HG02642 (cell line): Measurements from ENCODE around the gene LIN7B.
"Not testable (repeated sequence)": the region's sequence is repeated elsewhere in the genome, so short reads cannot be mapped to it uniquely, and the experiment has no call there.

Source experiments
- ATAC-seq: cut with Tn5 transposase; IDR thresholded peaks from one replicate; pipeline ENCODE4 v1.9.1; 2021; ENCODE audit warnings: mild to moderate bottlenecking; ENCODE audit not compliant: unreplicated experiment, poor library complexity

Gene LIN7B, protein sequence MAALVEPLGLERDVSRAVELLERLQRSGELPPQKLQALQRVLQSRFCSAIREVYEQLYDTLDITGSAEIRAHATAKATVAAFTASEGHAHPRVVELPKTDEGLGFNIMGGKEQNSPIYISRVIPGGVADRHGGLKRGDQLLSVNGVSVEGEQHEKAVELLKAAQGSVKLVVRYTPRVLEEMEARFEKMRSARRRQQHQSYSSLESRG

DNA sequence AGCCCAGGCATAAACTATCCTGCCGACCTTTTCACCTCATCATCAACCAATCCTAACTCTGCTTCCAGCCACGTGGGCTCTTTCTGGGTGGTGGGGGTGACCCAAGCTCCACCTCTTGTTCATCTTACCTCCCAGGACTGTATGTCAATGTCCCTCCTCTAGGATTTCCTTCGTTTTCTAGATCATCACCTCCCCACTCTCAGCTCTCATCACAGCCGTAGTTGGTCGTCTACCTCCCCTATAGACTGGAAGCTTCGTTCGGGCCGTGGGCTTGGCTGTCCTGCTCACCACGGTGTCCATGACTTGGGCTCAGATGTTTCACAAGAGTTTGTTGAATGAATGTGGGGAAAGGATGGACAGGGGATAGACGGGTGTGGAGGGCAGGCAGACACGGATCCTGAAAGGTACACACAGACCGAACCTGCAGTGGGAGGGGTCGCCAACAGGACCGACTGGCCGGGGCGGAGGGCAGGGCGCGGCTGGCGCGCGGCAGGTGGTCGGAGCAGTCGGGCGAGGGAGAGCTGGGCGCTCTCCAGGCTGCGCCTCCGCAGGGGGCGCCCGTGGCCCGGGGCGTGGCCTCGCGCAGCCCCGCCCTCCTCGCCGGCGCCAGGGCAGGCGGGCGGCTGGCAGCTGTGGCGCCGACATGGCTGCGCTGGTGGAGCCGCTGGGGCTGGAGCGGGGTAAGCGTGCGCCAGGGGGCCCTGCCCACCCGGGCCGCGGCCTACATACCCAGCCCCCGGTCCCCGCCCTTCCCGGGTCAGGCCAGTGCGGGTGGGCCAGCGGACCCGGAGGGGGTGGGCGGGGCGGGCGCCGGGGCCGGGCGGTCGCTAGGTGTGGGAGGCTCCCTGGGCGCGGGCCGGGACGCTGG is at the start of gene LIN7B:
Gene LIN7B (plus strand): TSS at position 609 of the 868 bp plus-strand sequence. CDS start 35 bp downstream, at position 644.
- ATAC-seq: peak; percentile 50

DNA sequence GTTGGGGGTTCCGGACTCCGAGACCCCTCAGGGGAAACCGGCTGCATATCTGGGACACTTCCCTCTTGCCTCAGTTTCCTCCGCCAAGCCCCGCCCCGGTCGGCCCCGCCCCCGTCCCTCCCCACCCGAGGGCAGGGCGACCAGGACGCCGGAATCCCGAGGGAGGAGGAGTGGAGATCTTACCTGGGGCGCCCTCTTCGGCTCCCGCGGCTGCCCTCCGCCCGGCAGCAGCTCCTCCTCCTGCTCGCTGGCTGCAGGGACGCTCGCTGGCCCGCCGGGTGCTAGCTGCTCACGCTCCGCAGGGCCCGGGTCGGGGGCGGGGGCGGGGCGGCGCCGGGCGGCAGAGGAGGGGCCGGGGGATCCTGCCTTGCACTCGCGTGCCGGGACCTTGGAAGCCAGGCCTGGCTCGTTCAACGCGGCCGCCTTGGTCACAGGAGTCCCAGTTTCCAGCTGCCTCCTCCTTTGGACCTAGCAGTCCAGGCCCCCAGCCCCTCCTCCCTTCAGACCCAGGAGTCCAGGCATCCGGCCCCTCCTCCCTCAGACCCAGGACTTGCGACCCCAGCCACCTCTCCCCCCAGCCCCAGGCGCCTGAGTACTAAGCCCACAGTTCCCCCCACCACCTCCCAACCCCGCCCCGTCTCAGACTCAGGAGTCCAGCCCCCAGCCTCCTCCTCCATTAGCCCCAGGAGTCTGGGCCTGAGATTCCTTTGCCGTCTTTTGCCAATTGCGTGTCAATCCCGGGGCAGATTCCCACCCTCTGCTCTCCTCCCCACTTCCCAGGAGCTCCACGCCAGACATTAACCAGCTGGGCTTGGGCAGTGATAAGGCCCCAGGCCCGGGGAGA is 49.2 kb upstream of the LIN7B start, which contains the start of gene NTF4:
Gene NTF4 (minus strand): TSS at position 51 of the 844 bp plus-strand sequence. CDS start 2,821 bp downstream, outside the sequence.
- no peak for ATAC-seq

DNA sequence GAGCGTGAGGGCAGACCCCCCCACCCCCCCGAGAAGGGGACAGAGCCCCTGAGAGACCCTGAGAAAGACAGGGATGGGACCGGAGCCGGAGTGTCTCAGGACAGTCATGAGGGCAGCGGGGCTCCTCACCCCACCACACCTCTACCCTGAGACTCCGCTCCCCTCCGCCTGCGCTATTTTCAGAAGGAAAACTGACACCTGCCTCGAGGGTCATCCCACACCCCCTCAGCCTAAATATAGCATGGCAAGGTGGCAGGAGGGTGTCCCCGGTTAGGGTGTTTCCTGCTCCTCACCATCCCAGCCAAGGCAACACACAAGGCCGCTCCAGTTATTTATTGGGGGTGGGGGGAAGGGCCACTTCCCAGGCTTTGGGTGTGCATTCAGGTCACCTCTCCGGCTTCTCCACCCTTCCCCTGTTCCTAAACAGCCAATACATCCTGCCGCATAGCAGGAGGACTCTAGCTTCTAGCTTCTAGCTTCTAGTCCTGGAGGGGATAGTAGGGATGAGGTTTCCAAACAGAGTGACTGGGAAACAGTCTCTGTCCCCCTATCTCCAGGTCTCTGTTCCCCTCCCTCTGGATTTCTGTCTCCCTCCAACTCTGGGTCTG is 48.2 kb upstream of the LIN7B start:
- ATAC-seq: no peak

DNA sequence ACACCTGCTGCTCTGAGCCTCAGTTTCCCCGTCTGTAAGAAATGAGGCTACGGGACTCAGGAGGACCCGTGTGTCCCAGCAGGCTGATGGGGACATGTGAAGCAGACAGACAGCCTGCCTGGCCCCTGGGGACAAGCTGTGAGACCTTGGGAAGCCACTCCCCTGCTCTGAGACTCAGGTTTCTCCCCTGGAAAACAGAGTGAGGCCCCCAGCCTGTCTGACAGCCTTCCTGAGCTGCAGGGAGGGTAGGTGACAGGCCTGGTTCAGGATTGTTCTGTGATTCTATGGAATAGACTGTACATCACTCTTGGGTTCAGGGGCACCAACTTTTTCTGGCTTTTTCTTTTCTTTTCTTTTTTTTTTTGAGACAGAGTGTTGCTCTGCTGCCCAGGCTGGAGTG is 46.6 kb upstream of the LIN7B start:
- ATAC-seq: no peak

DNA sequence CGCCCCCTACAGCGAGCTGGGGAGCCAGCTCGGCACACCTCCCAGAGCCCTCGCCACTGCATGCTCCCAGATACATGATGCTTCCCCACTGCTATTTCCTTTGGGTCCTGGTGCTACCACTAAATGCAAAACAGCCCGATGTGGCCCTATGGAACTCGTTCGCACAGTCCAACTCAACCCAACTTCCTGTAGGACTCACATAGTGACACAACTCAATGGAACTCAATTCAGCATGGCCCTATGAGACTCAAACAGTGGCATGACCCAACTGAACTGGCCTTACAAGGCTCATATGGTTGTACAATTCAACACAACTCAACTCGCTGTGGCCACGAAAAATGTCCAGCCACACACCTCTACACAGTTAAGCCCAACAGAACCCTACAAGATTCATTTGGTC is 45.1 kb upstream of the LIN7B start:
- no peak for ATAC-seq

DNA sequence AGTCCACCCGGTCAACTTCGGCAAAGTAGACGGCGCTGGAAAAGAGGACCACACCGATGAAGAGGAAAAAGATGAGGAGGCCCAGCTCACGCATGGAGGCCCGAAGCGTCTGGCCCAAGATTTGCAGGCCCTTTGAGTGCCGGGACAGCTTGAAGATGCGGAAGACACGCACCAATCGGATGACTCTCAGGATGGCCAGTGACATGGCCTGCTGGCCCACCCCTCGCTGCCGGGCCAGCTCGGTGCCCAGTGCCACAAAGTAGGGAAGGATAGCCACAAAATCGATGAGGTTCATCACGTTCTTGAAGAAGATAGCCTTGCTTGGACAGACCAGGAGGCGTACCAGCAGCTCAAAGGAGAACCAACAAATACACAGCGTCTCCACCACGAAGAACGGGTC is 43.8 kb upstream of the LIN7B start:
- ATAC-seq: no peak

DNA sequence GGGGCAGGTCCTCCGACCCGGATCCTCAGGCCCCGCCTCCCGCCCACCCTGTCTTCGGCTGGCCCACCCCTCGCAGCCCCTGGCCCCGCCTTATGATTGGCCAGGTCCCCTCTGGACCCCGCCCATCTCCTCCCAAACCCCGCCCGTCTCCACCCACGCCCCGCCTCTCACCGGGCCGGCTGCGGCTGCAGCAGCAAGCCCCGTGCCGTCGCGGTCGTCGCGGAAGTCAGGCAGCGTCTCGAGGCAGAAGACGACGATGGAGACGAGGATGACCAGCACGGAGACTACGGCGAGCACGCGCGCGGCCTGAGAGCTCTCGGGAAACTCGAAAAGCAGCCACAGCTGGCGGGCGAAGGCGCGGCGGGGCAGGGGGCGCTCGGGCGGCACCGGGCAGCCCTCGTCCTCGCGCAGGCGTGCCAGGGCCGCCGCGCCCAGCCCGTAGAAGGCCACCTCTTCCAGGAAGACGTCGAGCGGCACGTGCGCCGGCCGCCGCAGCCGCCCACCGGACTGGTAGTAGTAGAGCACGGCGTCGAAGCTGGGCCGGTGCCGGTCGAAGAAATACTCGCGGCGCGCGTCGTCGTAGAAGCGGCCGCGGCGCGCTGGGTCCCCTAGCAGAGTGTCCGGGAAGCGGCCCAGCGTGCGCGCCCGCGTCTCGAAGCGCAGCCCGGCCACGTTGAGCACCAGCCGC is 42.2 kb upstream of the LIN7B start:
- no peak for ATAC-seq

DNA sequence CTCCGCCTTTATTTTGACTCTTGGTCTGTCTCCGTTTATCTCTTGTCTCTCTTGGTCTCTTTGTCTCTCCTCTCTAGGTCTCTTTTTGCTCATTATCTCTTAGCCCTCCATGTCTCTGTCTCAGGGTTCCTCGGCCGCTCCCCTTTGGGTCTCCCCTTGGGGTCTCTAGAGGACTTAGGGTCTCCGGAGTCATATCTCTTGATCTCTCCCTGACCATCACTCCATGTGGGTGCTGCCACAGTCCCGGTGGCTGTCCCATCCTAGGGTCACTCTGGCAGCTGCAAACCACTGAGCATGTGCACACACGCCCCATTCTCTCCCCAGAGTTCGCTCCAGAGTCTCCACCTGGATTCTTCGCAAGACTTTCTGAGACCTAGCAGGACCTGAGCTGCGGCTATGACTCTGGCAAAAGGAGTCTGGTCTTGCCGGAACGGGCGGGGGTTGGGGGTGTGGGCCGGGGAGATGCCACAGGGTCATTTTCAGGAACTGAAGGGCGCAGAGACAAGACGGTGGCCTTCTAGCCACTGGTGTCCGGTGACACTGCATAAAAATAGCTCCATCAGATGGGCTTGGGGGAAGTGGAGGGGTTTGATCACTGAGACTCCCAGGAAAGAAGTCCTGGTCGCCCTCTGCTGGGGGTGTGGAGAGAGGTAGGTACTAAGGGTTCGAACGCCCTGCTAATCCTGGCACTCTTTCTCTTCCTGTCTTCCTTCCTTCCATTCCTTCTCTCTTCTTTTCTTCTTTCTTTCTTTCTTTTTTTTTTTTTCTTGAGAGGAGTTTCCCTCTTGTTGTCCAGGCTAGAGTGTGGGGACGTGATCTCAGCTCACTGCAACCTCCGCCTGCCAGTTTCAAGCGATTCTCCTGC is 40.4 kb upstream of the LIN7B start:
- no peak for ATAC-seq

DNA sequence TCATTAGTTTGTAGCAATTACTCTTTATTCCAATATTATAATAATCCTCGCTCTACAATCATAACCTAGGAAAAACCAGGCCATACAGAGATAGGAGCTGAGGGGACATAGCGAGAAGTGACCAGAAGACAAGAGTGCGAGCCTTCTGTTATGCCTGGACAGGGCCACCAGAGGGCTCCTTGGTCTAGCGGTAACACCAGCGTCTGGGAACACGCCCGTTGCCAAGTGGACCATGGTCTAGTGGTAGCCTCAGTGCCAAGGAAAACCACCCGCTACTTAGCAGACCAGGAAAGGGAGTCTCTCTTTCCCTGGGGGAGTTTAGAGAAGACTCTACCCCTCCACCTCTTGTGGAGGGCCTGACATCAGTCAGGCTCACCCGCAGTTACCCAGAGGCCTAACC is 39.3 kb upstream of the LIN7B start:
- ATAC-seq: not testable (repeated sequence)

DNA sequence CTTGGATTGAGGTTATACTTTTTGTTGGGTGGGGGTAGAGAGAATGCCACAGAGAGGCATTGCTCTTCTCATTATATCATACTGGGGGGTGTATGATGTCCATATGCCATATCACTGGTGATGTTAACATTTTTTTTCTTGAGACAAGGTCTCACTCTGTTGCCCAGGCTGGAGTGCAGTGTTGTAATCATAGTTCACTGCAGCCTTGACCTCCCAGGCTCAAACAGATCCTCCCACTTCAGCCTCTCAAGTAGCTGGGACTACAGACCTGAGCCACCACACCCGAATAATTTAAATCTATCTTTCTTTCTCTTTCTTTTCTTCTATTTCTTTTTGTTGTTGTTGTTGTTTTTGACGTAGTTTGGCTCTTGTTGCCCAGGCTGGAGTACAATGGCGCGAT is 33.8 kb upstream of the LIN7B start:
- no peak for ATAC-seq

DNA sequence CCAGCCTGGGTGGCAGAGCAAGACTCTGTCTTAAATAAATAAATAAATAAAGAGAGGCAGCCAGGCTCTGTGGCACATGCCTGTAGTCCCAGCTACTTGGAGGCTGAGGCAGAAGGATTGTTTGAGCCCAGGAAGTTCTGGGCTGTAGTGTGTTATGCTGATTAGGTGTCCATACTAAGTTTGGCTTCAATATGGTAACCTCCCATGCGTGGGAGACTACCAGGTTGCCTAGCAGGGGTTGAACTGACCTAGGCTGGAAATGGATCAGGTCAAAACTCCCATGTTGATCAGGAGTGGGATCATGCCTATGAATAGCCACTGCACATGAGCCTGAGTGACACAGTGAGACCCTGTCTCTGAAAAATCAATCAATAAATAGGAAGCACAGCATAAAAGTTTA is 32.9 kb upstream of the LIN7B start:
- no peak for ATAC-seq

DNA sequence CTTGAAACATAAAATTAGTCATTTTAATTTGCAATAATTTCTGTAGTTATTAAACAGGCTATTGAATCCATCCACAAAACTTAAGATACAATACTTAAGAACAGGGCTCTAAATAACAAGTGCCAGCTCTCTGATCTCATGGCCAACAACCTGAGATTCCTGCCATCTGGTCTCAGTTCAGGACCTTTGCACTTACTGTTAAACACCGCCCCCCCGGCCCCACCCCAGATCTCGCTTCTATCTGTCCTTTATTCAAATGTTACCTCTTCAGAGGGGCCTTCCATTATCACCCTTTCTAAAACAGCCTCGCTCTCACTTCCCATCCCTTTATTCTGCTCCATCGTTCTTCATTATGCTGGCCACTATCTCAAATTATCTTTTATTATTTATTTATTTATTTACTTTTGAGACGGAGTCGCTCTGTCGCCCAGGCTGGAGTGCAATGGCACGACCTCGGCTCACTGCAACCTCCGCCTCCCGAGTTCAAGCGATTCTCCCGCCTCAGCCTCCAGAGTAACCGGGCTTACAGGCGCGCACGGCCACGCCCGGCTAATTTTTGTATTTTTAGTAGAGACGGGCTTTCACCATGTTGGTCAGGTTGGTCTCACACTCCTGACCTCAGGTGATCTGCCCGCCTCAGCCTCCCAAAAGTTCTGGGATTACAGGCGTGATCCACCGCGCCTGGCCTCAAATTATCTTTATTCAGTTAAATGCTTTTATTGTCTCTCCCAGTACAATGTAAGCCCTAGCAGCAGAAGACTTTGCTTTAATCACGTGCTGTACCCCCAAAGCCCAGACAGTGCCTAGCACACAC is 29.8 kb upstream of the LIN7B start:
- no peak for ATAC-seq

DNA sequence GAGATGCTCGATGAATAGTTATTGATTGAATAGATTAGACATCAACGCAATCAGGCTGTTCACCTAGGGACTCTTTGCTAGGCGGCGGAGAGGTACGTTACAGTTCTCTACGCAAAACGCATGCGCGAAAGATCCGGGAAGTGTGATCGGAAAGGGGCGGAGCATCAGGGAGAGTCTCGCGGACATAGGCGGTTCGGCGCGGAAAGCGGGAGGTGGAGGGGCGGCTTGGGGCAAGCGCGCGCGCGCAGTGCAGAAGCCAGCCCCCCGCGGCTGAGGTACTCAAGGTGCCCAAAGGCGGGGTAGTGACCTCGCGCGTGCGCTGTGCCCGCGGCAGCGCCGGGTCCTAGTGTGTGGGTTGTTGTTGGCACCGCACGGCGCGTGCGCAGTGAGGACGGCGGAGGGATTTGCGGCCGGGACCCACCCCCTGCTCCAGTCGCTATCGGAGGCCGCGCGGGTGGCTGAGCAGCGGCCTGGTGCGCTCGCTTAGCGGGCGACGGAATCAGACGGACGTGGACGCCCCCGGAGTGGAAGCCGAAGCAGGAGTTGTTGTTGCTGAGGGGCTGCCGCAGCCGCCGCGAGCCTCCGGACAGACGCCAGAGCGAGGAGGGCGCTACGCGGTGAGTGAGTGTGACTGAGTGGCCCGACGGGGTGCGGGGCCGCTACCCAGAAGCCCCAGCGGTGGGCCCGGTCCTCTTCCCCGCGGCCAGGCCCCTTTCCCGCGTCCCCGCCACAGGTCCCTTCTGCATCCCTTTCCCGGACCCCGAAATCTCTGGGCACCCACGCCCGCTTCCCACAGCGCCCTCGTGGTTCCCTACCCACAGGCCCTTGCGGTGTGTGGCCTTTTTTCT is 28.9 kb upstream of the LIN7B start, which contains the start of gene SNRNP70:
Gene SNRNP70 (plus strand): TSS at position 432 of the 848 bp plus-strand sequence. CDS start 964 bp downstream, outside the sequence.
- peak; percentile 89 for ATAC-seq

DNA sequence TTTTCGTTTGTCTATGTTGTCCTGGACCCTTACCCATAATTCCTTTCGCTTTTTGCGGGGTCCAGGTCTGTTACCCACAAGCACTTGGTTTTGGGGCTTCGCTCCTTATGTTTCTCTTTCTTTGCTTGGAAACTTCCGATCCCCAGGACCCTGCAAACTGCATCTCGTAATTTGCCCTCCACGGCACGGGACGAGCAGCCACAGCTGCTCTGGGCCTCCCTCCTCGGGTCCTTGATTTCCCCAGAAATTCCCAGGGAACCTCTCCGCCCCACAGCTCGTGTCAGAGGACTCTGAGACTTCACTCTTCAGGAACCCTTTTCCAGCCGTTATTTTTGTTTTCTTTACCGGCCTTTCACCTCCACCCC is 28.3 kb upstream of the LIN7B start:
- no peak for ATAC-seq

DNA sequence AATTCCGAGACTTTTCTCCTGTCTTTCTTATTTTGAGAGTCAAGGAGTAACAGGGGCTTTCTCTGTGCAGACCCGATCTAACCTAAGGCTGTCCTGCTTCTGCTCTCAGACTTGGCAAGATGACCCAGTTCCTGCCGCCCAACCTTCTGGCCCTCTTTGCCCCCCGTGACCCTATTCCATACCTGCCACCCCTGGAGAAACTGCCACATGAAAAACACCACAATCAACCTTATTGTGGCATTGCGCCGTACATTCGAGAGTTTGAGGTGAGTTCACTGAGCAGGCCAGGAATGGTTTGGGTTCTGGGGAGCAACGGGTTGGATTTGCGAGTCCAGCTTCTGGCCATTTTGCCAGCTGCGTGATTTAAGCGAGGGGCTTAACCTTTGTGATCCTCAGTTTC is 27.9 kb upstream of the LIN7B start:
- no peak for ATAC-seq

DNA sequence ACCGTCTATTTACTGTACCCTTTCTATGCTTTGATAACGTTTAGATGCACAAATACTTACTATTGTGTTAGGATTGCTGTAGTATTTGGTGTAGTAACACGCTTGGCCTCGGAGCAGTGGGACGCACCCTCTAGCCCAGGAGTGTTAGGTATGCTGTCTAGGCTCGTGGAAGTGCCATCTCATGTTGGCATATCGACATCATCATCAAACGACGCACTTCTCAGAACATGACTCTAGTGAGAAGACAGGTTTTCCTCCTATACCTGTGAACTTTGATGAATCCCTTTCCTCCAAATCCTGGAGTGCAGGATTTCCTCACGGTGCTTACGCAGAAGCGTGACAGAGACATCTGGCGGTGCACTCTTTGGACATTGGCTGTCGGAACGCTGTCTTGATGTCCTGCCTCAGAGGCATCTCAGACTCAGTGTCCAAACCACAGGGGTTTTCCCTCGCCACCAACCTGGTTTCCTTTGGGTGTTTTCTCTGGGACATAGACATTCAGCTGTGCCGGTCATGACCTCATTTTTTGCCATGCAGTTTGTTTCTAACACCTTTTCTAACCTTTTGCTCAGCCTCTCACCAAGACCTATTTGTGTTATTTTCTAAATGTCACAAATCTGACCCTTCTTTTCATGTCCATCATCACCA is 22.7 kb upstream of the LIN7B start:
- no peak for ATAC-seq

DNA sequence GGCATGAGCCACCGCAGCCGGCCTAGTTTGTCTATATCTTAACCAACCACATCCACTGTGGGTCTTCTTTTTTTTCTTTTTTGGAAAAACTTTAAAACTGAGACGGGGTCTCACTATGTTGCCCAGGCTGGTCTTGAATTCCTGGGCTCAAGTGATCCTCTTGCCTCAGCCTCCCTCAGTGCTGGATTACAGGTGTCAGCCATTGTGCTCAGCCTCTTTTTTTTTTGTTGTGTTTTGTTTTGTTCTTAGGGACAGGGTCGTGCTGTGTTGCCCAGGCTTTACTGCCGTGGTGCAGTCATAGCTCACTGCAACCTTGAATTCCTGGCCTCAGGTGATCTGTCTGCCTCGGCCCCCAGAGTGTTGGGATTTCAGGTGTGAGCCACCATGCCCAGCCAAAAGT is 21.5 kb upstream of the LIN7B start:
- no peak for ATAC-seq
